Muscle layer of duodenum (tissue), 2 donors: ENCODE results near the gene PGAP3.

Experiments
- H3K27ac ChIP-seq: one replicate; pipeline ENCODE4 v1.7.0; 2013; ENCODE audit warnings: mild to moderate bottlenecking, low read length
- H3K27me3 ChIP-seq: one replicate; pipeline ENCODE4 v1.7.0; 2013; ENCODE audit warnings: low read depth, mild to moderate bottlenecking, control low read depth, low read length
- H3K36me3 ChIP-seq, 2 donors: one replicate each; pipeline ENCODE4 v1.7.0; 2013; ENCODE audit warnings: low read length in 2 of 2, control low read depth in 1 of 2, mild to moderate bottlenecking in 1 of 2; ENCODE audit not compliant: insufficient read depth in 2 of 2, control insufficient read depth in 1 of 2
- H3K4me1 ChIP-seq, 2 donors: one replicate each; pipeline ENCODE4 v1.7.0; 2013; ENCODE audit warnings: low read length in 2 of 2, mild to moderate bottlenecking in 2 of 2, control low read depth in 1 of 2, moderate library complexity in 1 of 2; ENCODE audit not compliant: insufficient read depth in 2 of 2, control insufficient read depth in 1 of 2
- H3K4me3 ChIP-seq, 2 donors: one replicate each; pipeline ENCODE4 v1.7.0; 2013; ENCODE audit warnings: low read length in 2 of 2, low read depth in 1 of 2, mild to moderate bottlenecking in 1 of 2
- H3K9me3 ChIP-seq, 2 donors: one replicate each; pipeline ENCODE4 v1.7.0; 2013; ENCODE audit warnings: low read length in 2 of 2, control low read depth in 1 of 2, mild to moderate bottlenecking in 1 of 2; ENCODE audit not compliant: control insufficient read depth in 1 of 2
- donor health status: healthy.

Gene PGAP3

DNA sequence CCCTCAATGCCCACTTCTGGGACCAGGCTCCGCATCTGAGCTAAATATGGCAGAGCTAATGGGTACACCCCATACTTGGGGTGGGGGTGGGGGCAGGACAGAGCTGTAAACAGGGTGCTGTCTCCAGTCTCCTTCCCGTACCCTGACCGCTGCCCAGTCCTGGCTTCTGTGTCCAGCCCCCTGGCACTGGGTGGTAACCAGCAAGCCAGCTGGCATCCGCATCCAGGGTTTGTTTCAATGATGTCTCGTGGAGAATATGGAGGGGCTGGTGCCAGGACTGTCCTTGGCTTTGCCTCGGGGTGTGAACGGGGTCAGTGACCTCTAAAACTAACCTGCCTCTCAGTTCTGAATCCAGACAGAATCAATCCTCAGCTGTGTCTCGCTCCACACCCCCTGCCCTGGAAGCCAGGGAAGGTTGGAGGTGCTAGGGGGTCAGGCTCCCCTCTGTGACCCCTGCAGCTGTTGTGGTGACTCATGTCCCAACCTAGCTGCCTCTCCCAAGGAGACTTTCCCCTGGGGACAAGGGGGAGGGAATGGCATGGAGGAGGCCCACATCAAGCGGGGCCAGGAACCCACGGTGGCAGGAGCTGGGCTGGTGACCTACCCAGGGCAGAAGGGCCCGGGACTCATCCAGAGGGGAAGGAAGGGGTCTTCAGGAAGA is 21.1 kb downstream of the PGAP3 start:
- no peak overlapping the region for H3K27ac ChIP-seq
- H3K9me3 ChIP-seq = no peaks in the 10 kb centered on the region
- H3K4me3 ChIP-seq = no peak overlapping the region
- H3K4me1 ChIP-seq = peaks cover 0 to 27% of the 10 kb centered on the region in 2 donors
- peaks cover 41% of the 10 kb centered on the region for H3K27me3 ChIP-seq
- peaks cover 0 to 12% of the 10 kb centered on the region in 2 donors for H3K36me3 ChIP-seq

DNA sequence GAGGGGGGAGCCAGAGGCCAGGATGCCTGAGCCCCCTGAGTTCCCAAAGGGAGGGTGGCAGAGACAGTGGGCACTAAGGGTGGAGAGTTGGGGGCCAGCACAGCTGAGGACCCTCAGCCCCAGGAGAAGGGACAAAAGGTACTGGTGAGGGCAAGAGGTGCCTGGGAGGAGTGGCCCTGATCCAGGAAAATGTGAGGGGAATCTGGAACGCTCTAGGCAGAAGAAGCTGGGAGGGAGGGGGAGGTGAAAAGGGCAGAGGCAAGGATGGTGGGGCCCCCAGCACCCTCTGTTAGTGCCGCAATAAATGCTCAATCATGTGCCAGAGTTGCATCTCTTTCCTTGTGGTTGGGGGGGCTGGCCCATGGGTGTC is 21.6 kb downstream of the PGAP3 start:
- Histone ChIP-seq H3K9me3 (no peaks in the 10 kb centered on the region), H3K27ac (no peak overlapping the region), H3K27me3 (peaks cover 36% of the 10 kb centered on the region), H3K4me1 (peaks cover 0 to 32% of the 10 kb centered on the region in 2 donors), H3K4me3 (no peak overlapping the region), H3K36me3 (peaks cover 2 to 17% of the 10 kb centered on the region in 2 donors)

DNA sequence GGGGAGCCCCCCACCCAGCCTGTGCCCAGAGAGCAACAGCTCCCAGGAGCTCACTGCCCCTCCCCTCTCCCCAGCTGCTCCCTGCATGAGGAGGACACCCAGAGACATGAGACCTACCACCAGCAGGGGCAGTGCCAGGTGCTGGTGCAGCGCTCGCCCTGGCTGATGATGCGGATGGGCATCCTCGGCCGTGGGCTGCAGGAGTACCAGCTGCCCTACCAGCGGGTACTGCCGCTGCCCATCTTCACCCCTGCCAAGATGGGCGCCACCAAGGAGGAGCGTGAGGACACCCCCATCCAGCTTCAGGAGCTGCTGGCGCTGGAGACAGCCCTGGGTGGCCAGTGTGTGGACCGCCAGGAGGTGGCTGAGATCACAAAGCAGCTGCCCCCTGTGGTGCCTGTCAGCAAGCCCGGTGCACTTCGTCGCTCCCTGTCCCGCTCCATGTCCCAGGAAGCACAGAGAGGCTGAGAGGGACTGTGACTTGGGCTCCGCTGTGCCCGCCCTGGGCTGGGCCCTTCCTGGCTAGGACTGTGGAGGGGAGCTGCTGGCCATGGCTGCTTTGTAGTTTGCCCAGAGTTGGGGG is 22.1 kb downstream of the PGAP3 start:
- H3K36me3 ChIP-seq = peaks cover 7 to 22% of the 10 kb centered on the region in 2 donors
- no peak overlapping the region for H3K4me3 ChIP-seq
- peaks cover 32% of the 10 kb centered on the region for H3K27me3 ChIP-seq
- peaks cover 0 to 32% of the 10 kb centered on the region in 2 donors for H3K4me1 ChIP-seq
- no peak overlapping the region for H3K27ac ChIP-seq
- no peaks in the 10 kb centered on the region for H3K9me3 ChIP-seq

DNA sequence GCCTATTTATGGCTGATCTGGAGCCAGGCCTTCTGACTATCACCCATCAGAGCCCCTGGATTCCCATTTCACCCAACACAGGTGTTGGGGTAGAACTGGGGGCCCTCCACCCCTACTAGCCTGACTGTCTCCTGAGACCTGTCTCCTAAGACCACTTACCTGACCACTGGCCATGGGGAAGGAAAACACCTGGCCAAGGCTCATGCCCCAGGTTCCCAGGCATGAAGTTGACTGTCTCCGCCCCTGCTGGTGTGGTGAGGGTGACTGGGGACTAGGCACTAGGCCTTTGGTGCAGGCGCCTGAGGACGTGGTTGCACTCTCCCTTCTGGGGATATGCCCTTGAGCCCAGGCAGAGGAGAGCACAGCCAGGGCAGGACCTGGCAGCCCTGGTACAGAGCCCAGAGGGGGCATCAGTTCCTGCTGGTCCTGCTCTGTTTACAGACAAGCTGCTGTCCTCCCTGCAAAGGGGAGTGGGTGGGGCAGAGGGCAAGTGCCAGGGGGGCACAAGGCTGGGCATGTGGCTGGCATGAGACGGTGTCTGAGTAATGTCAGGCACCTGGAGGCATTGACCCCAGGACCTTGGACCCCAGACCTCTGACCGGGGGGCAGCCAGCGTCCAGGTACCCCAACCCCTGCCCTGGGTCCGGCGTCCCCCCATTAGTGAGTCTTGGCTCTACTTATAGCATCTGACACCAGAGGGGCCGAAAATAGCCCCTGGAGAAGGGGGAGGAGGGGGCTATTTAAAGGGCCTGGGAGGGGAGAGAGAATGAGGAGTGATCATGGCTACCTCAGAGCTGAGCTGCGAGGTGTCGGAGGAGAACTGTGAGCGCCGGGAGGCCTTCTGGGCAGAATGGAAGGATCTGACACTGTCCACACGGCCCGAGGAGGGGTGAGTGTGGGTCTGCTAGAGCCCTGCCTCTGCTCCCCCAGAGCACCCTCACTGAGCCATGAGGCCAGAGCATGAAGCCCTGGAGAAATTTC is 23.0 kb downstream of the PGAP3 start, which contains the start of gene TCAP:
TSS of gene TCAP (plus strand) at position 769 of the 981 bp plus-strand sequence. CDS start at position 780, 11 bp downstream.
- H3K4me1 ChIP-seq = peaks cover 0 to 32% of the 10 kb centered on the region in 2 donors
- H3K27me3 ChIP-seq = peaks cover 25% of the 10 kb centered on the region
- peaks cover 12 to 31% of the 10 kb centered on the region in 2 donors for H3K36me3 ChIP-seq
- H3K4me3 ChIP-seq = no peak within 1 kb of the TSS
- H3K9me3 ChIP-seq = no peaks in the 10 kb centered on the region
- no peak within 1 kb of the TSS for H3K27ac ChIP-seq

DNA sequence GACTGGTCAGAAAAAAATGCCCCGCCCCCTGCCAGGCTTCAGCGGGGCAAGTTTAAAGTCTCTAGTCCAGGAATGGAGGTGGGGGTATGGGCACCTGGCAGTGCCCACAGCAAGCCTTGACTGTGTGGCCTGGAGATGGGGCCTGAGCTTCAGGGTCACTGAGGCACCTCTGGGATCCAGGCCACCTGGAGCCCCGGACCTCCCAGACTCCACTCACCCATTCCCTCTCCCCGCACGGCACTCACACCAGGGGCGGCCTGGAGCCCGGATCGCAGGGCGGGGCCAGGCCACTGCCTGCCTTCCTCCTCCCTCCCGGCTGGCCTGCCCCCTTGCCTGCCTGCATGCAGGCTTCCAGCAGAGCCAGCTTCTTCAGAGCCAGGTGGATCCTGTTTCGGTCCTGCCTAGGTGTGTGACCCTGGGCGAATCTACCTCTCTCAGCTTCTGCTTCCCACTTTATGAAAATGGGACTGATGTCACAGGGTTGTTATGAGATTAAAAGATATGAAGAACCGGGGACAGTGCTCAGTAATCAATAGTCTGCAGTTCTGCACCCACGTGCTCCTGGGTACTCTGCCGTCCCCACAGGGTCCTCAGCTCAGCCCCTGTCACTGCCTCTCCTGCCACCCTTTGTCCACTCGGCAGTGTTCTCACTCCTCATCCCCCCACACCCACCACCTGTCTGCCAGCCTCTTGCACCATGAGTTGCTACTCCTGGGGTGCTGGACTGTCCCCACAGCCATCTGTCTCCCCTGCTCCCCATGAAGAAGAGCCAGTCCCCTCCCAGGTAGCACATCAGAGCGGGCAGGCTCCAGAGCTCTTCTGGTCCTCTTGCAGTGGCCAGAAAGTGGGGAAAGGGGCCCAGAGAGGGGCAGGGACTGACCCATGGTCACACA is 23.9 kb downstream of the PGAP3 start:
- Histone ChIP-seq H3K27me3 (peaks cover 18% of the 10 kb centered on the region), H3K9me3 (no peaks in the 10 kb centered on the region), H3K36me3 (peaks cover 12 to 39% of the 10 kb centered on the region in 2 donors), H3K4me1 (peaks cover 0 to 34% of the 10 kb centered on the region in 2 donors), H3K4me3 (no peak overlapping the region), H3K27ac (no peak overlapping the region)

DNA sequence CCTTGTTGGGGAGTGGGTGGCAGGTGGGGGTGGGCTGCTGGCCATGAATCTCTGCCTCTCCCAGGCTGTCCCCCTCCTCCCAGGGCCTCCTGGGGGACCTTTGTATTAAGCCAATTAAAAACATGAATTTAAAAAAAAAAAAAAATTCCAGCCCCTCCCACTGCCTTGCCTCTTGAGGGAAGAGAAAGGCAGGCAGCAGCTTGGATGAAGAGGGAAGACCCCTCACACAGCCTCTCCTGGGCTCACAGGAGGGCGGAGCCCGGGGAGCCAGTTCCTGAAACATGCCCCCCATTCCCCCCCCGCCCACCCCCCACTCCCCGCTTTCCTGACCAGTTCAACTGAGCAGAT is 24.5 kb downstream of the PGAP3 start:
- H3K4me3 ChIP-seq = no peak overlapping the region
- H3K4me1 ChIP-seq = peaks cover 0 to 34% of the 10 kb centered on the region in 2 donors
- peaks cover 18% of the 10 kb centered on the region for H3K27me3 ChIP-seq
- H3K9me3 ChIP-seq = no peaks in the 10 kb centered on the region
- H3K27ac ChIP-seq = no peak overlapping the region
- peaks cover 15 to 45% of the 10 kb centered on the region in 2 donors for H3K36me3 ChIP-seq

DNA sequence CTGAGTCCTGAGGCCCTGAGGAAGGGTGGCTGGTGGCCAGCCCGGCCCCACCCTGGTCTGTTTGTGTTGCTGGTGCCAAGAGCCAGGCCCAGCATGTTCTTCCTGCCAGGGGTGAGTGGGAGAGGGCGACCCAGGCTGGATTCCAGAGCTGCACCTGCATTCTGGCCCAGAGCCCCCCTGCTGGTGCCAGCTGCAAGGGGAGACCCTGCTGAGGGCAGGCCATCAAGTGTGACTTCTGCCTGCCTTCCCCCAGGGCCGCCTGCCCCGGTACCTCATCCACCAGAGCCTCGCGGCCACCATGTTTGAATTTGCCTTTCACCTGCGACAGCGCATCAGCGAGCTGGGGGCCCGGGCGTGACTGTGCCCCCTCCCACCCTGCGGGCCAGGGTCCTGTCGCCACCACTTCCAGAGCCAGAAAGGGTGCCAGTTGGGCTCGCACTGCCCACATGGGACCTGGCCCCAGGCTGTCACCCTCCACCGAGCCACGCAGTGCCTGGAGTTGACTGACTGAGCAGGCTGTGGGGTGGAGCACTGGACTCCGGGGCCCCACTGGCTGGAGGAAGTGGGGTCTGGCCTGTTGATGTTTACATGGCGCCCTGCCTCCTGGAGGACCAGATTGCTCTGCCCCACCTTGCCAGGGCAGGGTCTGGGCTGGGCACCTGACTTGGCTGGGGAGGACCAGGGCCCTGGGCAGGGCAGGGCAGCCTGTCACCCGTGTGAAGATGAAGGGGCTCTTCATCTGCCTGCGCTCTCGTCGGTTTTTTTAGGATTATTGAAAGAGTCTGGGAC is 25.1 kb downstream of the PGAP3 start:
- H3K36me3 ChIP-seq = peaks cover 21 to 48% of the 10 kb centered on the region in 2 donors
- H3K4me1 ChIP-seq = peaks cover 0 to 29% of the 10 kb centered on the region in 2 donors
- peaks cover 18% of the 10 kb centered on the region for H3K27me3 ChIP-seq
- no peaks in the 10 kb centered on the region for H3K9me3 ChIP-seq
- H3K27ac ChIP-seq = no peak overlapping the region
- no peak overlapping the region for H3K4me3 ChIP-seq

DNA sequence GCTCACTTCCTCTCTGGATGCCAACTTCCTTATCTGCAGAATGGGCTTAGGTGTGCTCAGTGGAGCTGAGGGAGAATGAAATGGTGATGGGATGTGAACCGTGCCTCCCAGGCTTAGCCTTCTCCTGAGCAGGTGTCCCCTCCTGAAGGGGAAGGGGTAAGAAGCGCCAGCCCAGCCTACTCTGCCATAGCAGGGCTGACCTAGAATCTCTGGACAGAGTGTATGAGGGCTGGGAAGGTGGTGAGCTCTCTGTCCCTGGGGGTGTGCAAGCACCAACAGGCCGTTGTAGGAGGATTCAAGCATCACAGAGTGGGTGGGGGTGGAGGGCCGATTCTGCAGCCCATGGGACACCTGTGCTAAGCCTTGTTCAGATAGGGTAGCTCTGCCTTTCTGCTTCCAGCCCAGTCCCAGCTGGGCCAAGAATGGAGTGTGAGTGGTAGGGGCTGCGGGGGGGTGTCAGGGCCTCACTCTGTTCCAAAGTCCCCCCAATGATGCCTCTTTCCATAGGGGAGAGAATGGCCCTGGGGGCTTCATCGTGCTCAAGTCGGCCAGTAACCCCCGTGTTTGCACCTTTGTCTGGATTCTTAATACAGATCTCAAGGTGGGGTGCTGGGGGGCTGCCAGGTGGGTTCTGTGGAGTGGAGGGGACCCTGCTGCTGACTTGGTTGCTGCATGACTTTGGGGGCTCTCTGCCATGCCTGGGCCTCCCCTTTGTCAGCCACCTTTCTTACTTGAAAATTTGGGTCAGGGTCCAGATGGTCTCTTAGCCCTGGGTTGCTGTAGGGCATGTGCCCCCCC is 25.9 kb downstream of the PGAP3 start:
- Histone ChIP-seq H3K27me3 (peaks cover 11% of the 10 kb centered on the region), H3K27ac (no peak overlapping the region), H3K4me1 (peaks cover 0 to 23% of the 10 kb centered on the region in 2 donors), H3K9me3 (no peaks in the 10 kb centered on the region), H3K4me3 (no peak overlapping the region), H3K36me3 (peaks cover 24 to 50% of the 10 kb centered on the region in 2 donors)

DNA sequence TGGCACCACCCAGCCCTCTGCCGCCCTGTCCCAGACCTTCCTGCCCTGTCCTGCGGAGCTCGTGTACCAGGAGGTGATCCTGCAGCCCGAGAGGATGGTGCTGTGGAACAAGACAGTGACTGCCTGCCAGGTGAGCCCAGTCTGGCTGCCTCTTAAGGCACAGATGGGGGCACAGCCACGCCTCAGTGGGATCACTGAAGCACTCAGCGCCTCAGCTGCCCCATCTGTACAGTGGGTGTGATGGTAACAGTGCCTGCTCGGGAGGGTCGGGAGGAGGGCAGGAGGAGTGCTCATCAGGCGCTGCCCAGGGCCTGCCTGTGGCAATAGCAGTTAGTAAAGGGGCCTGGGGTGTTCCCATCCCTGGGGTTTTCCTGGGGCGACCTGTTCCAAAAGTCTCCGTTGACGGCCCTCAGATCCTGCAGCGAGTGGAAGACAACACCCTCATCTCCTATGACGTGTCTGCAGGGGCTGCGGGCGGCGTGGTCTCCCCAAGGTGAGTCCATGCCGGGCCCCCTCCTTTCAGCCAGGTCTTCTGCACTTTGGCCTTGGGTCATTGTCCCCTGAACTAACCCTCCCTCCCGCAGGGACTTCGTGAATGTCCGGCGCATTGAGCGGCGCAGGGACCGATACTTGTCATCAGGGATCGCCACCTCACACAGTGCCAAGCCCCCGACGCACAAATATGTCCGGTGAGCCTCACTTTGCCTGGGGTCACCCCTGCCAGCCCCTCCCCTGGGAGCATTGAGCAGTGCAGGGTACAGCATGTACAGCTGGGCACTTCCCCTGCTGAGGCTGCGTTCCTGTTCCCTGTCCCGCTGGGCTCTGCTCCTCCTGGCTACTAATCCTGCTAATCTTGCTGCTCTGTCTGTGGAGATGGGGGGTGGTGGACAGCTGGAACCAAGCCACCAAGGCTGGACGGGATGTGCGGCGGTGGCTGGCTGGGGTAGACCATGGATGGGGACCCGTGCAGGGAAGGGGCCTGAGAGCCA is 27.2 kb downstream of the PGAP3 start:
- H3K36me3 ChIP-seq = peaks cover 24 to 56% of the 10 kb centered on the region in 2 donors
- H3K27ac ChIP-seq = no peak overlapping the region
- H3K4me1 ChIP-seq = peaks cover 0 to 21% of the 10 kb centered on the region in 2 donors
- H3K27me3 ChIP-seq = no peaks in the 10 kb centered on the region
- H3K4me3 ChIP-seq = no peak overlapping the region
- no peaks in the 10 kb centered on the region for H3K9me3 ChIP-seq
